ENCODE data around the gene JOSD2.
"Not testable (repeated sequence)": the region's sequence is repeated elsewhere in the genome, so short reads cannot be mapped to it uniquely, and the experiment has no call there.

JOSD2 gene

DNA sequence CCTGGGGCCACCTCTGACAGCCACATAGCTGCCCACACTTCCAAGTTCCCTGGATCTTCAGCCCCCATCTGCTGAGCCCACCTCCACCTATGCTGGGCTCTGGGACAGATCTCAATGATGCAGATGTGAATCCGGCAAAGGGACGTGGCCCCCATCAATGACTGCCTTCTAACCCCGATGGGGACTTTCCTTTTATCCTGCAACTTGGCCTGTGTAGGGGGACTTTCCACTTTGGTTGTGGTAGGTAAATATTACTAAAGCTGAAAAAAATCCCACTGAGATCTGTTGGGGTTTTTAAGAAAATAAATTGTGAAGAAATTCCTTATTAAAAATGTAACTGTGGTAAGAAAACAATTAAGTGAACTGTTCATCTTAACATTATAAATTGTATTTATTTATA lies 23.5 kb upstream of the JOSD2 start:
- Mint-ChIP-seq H3K27me3 (peaks cover 19% of the 10 kb centered on the region), H3K4me1 (ENCODE audit: low read depth) (no peaks in the 10 kb centered on the region), H3K4me3 (no peak overlapping the region), H3K9me3 (peaks cover 15% of the 10 kb centered on the region), H3K27ac (no peak overlapping the region), H3K36me3 (ENCODE audit: low read depth) (no peaks in the 10 kb centered on the region)
- intact Hi-C loops (cut with micrococcal nuclease) = no loop called here

DNA sequence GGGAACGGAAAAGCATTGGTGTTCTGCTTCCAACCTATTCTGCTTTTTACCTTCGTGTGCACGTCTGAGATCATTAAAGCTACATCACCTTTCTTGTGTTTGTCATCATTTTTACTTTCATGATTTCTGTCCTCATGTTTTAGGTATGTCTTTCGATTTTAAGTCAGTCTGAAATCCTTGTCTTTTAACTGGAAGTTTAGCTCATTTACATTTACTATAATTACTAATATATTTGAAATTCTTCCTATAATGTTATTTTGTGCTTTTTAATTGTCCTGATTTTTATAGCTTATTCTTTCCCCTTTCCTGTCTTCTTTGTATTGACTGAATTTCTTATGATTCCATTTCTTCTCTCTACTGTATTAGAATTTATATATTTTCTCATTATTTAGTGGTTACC lies 22.0 kb upstream of the JOSD2 start:
- peaks cover 19% of the 10 kb centered on the region for H3K27me3 Mint-ChIP-seq
- H3K9me3 Mint-ChIP-seq = peaks cover 15% of the 10 kb centered on the region
- intact Hi-C loops (cut with micrococcal nuclease) = no loop called here
- no peaks in the 10 kb centered on the region for H3K36me3 Mint-ChIP-seq (ENCODE audit: low read depth)
- no peak overlapping the region for H3K27ac Mint-ChIP-seq
- no peak overlapping the region for H3K4me3 Mint-ChIP-seq
- H3K4me1 Mint-ChIP-seq (ENCODE audit: low read depth) = no peaks in the 10 kb centered on the region

DNA sequence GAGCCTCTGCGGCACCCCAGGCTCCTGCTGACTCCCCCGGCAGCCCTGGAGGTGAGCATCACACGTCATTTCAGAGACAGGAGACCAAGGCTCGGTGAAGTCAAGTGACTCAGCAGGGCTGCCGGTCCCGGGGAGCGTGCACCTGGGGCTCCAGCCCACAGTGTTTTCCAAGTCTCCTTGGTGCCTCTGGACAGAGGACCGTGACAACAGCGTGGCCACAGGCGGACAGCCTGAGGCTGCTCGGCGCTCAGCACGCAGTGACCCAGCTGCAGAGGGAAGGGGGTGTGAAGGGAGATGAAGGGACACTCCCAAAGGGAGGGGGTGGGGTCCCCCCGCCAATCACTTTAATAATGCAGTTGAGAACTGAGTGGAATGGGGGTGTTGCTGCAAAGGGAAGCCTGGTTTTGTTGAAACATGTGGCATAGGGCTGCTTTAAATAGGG lies 20.2 kb upstream of the JOSD2 start:
- peaks cover 15% of the 10 kb centered on the region for H3K27me3 Mint-ChIP-seq
- H3K9me3 Mint-ChIP-seq = peaks cover 15% of the 10 kb centered on the region
- no peak overlapping the region for H3K4me3 Mint-ChIP-seq
- H3K36me3 Mint-ChIP-seq (ENCODE audit: low read depth) = no peaks in the 10 kb centered on the region
- no peak overlapping the region for H3K27ac Mint-ChIP-seq
- no peaks in the 10 kb centered on the region for H3K4me1 Mint-ChIP-seq (ENCODE audit: low read depth)
- intact Hi-C loops (cut with micrococcal nuclease) = no loop called here

DNA sequence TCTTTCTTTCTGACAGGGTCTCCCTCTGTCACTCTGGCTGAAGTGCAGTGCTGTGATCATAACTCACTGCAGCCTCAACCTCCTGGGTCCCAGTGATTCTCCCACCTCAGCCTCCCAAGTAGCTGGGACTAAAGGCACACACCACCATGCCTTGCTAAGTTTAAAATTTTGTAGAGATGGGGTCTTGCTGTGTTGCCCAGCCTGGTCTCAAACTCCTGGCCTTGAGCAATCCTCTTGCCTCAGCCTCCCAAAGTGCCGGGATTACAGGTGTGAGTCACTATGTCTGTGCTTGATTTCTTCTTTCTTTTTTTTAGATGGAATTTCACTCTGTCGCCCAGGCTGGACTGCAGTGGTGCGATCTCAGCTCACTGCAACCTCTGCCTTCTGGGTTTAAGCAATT lies 17.1 kb upstream of the JOSD2 start:
- H3K4me3 Mint-ChIP-seq; H3K4me1 Mint-ChIP-seq (ENCODE audit: low read depth); H3K27ac Mint-ChIP-seq; intact Hi-C loops (cut with micrococcal nuclease); H3K9me3 Mint-ChIP-seq; H3K36me3 Mint-ChIP-seq (ENCODE audit: low read depth): not testable (repeated sequence)
- H3K27me3 Mint-ChIP-seq = peaks cover 13% of the 10 kb centered on the region

DNA sequence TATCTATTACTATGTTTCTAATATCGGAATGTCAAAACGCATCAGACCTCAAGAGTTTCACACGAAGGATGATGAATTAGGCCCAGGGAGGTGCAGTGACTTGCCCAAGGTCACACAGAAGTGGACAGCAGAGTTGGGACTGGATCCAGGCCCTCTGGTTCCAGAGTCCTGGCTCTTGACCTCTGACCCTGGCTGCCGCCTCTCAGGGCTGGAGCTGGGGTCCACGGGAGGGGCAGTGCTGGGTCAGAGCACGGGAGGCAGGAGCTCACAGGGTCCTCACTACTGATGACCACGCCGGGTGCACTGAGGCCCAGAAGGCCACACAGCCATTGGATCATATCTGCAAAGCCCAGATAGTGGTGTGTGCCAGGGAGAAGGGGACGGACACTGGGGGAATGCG lies 11.9 kb upstream of the JOSD2 start:
- Mint-ChIP-seq H3K36me3 (ENCODE audit: low read depth) (no peaks in the 10 kb centered on the region), H3K27ac (no peak overlapping the region), H3K27me3 (peaks cover 6% of the 10 kb centered on the region), H3K9me3 (no peaks in the 10 kb centered on the region), H3K4me1 (ENCODE audit: low read depth) (no peaks in the 10 kb centered on the region), H3K4me3 (no peak overlapping the region)
- intact Hi-C loops (cut with micrococcal nuclease) = no loop called here

DNA sequence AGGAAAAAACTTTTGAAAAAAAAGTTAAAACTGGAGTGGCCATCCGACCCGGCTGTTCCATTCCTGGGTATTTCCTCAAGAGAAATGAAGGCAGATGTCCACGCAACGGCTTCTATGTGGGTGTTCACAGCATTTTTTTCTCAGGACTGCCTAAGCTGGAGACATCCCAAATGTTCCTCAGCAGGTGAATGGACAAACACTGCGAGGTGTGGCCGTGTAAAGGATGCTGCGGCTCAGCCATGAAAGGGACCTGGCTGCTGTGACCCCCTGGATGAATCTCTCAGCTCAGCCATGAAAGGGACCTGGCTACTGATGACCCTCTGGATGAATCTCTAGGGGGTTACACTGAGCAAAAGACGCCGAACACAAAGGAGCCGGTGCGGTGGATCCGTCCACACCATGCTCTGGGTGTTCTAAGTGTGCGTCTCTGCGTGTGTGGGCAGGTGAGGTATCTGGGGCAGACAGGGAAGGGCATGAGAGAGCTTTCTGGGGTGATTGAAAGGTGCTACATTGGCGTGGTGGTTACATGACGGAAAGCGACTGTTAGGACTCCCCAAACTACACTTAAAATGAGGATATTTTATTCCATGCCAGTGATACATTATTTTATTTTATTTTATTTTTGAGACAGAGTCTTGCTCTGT lies 10.0 kb upstream of the JOSD2 start:
- intact Hi-C loops (cut with micrococcal nuclease) = no loop called here
- Mint-ChIP-seq H3K4me1 (ENCODE audit: low read depth) (no peaks in the 10 kb centered on the region), H3K9me3 (no peaks in the 10 kb centered on the region), H3K27me3 (peaks cover 13% of the 10 kb centered on the region), H3K27ac (no peak overlapping the region), H3K36me3 (ENCODE audit: low read depth) (no peaks in the 10 kb centered on the region), H3K4me3 (no peak overlapping the region)

DNA sequence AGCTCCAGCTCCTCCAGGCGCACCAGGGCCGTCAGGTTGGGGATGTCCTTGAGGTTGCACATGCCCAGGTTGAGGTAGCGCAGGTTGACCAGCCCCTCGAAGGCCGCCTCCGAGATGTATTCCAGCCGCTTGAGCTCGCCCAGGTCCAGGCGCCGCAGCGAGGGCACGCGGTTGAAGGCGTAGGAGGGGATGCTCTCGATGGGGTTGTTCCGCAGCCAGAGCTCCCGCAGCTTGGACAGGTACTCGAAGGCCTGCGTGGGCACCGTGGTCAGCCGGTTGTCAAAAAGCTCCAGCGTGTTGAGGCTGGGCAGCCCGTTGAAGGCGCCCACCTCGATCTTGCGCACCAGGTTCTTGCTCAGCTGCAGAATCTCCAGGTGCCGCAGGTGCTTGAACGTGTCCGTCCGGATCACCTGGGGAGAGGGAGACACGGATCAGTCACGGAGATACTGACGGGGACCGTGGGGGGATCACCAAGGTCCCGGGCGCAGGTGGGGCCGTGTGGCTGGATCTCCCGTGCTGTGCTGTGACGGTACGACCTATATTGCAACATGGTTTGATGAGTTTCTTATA lies 8.1 kb upstream of the JOSD2 start:
- H3K9me3 Mint-ChIP-seq = no peaks in the 10 kb centered on the region
- intact Hi-C loops (cut with micrococcal nuclease) = no loop called here
- H3K27ac Mint-ChIP-seq = no peak overlapping the region
- H3K27me3 Mint-ChIP-seq = peaks cover 30% of the 10 kb centered on the region
- no peaks in the 10 kb centered on the region for H3K36me3 Mint-ChIP-seq (ENCODE audit: low read depth)
- H3K4me3 Mint-ChIP-seq = no peak overlapping the region
- H3K4me1 Mint-ChIP-seq (ENCODE audit: low read depth) = no peaks in the 10 kb centered on the region

DNA sequence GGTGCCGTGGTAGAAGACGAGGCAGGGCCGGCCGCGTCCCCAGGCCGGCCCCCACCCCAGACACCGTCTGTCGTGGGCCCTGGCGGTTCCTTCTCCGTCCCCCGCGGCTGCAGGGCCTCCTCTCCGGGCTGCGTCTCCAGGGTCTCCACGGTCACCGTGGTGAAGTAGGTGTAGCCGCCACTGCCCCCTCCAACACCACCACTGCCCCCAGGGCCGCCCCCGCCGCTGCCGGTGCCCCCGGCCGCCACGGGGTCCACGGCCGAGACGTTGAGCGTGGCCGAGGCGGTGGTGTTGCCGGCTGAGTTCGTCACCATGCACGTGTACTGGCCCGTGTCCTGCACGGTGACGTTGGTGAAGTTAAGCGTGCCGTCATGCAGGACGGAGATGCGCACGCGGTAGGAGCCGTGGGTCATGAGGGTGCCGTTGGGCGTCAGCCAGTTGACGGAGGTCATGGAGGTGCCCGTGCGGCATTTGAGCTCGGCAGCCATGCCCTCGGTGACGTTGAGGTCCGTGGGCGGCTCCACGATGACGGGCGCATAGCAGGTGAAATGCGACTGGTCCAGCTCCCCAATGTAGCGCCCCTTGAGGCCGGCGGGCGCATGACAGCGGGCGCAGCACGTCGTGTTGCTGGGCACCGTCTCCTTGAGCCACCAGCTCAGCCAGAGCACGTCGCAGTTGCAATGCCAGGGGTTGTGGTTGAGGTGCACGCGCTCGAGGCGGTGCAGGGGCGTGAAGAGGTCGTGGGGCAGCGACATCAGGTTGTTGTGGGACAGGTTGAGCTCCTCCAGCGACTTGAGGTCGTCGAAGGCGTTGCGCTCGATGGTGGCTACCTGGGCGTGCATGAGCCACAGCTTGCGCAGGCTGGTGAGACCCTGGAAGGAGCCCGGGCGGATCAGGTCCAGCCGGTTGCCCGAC lies 7.4 kb upstream of the JOSD2 start:
- peaks cover 33% of the 10 kb centered on the region for H3K27me3 Mint-ChIP-seq
- no peak overlapping the region for H3K27ac Mint-ChIP-seq
- intact Hi-C loops (cut with micrococcal nuclease) = no loop called here
- H3K36me3 Mint-ChIP-seq (ENCODE audit: low read depth) = no peaks in the 10 kb centered on the region
- H3K4me3 Mint-ChIP-seq = no peak overlapping the region
- H3K4me1 Mint-ChIP-seq (ENCODE audit: low read depth) = no peaks in the 10 kb centered on the region
- no peaks in the 10 kb centered on the region for H3K9me3 Mint-ChIP-seq

- peaks cover 38% of the 10 kb centered on the region for H3K27me3 Mint-ChIP-seq
- no peak overlapping the region for H3K27ac Mint-ChIP-seq
- H3K9me3 Mint-ChIP-seq = no peaks in the 10 kb centered on the region
- intact Hi-C loops (cut with micrococcal nuclease) = no loop called here
- H3K36me3 Mint-ChIP-seq (ENCODE audit: low read depth) = no peaks in the 10 kb centered on the region
- no peak overlapping the region for H3K4me3 Mint-ChIP-seq
- no peaks in the 10 kb centered on the region for H3K4me1 Mint-ChIP-seq (ENCODE audit: low read depth)
Observed at GRCh38 chr19:50517704-50518075, 6.7 kb upstream of the JOSD2 start.

DNA sequence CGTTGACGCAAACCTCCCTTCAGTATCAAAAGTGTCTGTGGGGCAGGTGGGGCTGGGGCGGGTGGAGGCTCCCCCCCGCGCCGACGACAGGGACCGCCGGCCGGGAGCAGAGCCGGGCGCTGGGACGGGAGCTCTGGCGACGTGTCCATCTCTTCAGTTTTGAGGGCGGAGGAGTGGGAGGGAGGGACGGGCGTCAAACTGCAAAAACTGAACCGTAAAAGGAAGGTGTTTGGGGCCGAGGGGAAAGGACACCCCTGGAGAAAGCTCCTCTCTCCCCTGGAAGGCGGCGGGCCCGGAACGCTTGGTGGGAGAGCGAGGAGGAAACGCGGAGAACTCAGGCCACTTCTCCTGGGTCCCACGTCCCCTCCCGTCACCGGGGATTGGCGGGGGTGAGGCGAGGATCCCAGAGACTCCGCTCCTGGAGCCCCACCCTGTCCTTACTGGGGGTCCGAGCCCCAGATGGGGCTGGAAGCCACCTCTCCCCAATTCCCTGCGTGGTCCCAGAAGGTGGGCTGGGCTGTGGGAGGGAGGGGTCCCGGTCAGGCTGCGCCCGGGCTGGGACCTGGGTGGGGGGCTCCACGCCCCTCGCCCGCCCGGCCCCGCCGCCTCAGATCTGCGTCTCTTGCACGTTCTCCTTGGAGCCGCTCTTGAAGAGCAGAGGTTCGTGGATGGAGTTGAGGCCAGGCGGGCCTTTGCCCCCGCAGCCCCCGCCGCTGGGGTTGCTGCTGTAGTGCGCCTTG lies 6.1 kb upstream of the JOSD2 start:
- H3K27ac Mint-ChIP-seq = no peak overlapping the region

GRCh38 chr19:50516456-50516855 lies 5.5 kb upstream of the JOSD2 start:
- peaks cover 4% of the 10 kb centered on the region for H3K4me1 Mint-ChIP-seq (ENCODE audit: low read depth)
- no peak overlapping the region for H3K4me3 Mint-ChIP-seq
- no peaks in the 10 kb centered on the region for H3K36me3 Mint-ChIP-seq (ENCODE audit: low read depth)
- no peaks in the 10 kb centered on the region for H3K9me3 Mint-ChIP-seq
- intact Hi-C loops (cut with micrococcal nuclease) = no loop called here
- H3K27me3 Mint-ChIP-seq = peaks cover 38% of the 10 kb centered on the region
- no peak overlapping the region for H3K27ac Mint-ChIP-seq

More for the DNA sequence above, 6.1 kb upstream of the JOSD2 start:
- H3K9me3 Mint-ChIP-seq = no peaks in the 10 kb centered on the region
- no peaks in the 10 kb centered on the region for H3K36me3 Mint-ChIP-seq (ENCODE audit: low read depth)
- peaks cover 38% of the 10 kb centered on the region for H3K27me3 Mint-ChIP-seq
- intact Hi-C loops (cut with micrococcal nuclease) = no loop called here
- H3K4me3 Mint-ChIP-seq = no peak overlapping the region
- H3K4me1 Mint-ChIP-seq (ENCODE audit: low read depth) = no peaks in the 10 kb centered on the region

DNA sequence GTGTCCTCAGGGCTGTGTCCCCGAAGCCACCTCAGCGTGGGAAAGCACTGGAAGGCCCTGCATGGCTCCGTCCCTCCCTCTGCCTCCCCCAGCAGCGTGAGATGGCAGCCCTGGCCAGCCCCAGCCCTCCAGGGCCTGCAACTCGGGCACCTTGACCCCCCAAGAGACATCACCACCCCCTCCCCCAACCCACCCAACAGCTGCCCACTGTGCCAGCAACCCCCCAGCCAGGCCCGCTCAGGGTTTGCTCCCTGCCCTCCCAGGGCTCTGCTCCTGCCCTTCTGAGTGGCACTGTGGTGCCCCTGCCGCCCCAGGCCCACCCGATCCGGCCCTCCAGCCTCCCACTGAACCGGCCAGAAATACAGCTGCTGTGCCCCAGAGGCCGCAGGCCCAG lies 4.2 kb upstream of the JOSD2 start:
- Mint-ChIP-seq H3K4me3 (no peak overlapping the region), H3K36me3 (ENCODE audit: low read depth) (peaks cover 10% of the 10 kb centered on the region), H3K27ac (no peak overlapping the region), H3K9me3 (no peaks in the 10 kb centered on the region), H3K4me1 (ENCODE audit: low read depth) (peaks cover 15% of the 10 kb centered on the region), H3K27me3 (peaks cover 38% of the 10 kb centered on the region)
- intact Hi-C loops (cut with micrococcal nuclease) = no loop called here

GRCh38 chr19:50514346-50515167 lies 3.6 kb upstream of the JOSD2 start:
- H3K27ac Mint-ChIP-seq = no peak overlapping the region
- no peaks in the 10 kb centered on the region for H3K9me3 Mint-ChIP-seq
- H3K4me1 Mint-ChIP-seq (ENCODE audit: low read depth) = peaks cover 18% of the 10 kb centered on the region
- H3K36me3 Mint-ChIP-seq (ENCODE audit: low read depth) = peaks cover 11% of the 10 kb centered on the region
- peaks cover 38% of the 10 kb centered on the region for H3K27me3 Mint-ChIP-seq
- no peak overlapping the region for H3K4me3 Mint-ChIP-seq
- intact Hi-C loops (cut with micrococcal nuclease) = no loop called here

All from dendritic cell treated with granulocyte-macrophage colony-stimulating factor and Interleukin-4, amounts not matched to agents 40 ng/mL and 50 ng/mL, for 4 days (primary cell).